Cardiac septum (tissue), 1 donor: Measurements from ENCODE around the gene SLC37A4. TPM values are rescaled to one million over a fixed set of nuclear protein-coding genes. Genes with fewer than 3 reads are reported as not detected.
"Not testable (repeated sequence)": the region's sequence is repeated elsewhere in the genome, so short reads cannot be mapped to it uniquely, and the experiment has no call there.

Source experiments
- DNase-seq: peaks from one replicate; pipeline ENCODE4 v3.0.0-alpha.2; 2020; ENCODE audit warnings: low spot score
- intact Hi-C: fragments of 100-400 bp; cut with DNase I; formaldehyde crosslinking; loops from one replicate; pipeline ENCODE4 v1.14.0; 2022
- microRNA-seq: library from miRNA; unstranded; fragments of <30 nt; microRNA quantifications from one replicate; pipeline ENCODE4 v1.2.0, GENCODE V29; 2020
- total RNA-seq: library from RNA; stranded (reverse); fragmentation: NEBNext Ultra II Directional; extraction: Animal tissue kit (Norgen Biotek cat#: 25700); gene quantifications from one replicate; pipeline ENCODE4 v1.2.1, GENCODE V29; 2021
- donor health status: DM: no; HTN: no; CAD: no.

The SLC37A4 gene
- total RNA-seq, 1 donor from 2014 or later = 3.9 TPM

DNA sequence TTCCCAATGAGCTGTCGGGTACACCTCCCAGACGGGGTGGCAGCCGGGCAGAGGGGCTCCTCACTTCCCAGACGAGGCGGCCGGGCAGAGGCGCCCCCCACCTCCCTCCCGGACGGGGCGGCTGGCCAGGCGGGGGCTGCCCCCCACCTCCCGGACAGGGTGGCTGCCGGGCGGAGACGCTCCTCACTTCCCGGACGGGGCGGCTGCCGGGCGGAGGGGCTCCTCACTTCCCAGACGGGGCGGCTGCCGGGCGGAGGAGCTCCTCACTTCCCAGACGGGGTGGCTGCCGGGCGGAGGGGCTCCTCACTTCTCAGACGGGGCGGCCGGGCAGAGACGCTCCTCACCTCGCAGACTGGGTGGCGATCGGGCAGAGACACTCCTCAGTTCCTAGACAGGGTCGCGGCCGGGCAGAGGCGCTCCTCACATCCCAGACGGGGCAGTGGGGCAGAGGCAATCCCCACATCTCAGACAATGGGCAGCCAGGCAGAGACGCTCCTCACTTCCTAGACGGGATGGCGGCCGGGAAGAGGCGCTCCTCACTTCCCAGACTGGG lies 39.1 kb downstream of the SLC37A4 start:
- intact Hi-C loops = not testable (repeated sequence)
- peak; percentile 46 for DNase-seq

DNA sequence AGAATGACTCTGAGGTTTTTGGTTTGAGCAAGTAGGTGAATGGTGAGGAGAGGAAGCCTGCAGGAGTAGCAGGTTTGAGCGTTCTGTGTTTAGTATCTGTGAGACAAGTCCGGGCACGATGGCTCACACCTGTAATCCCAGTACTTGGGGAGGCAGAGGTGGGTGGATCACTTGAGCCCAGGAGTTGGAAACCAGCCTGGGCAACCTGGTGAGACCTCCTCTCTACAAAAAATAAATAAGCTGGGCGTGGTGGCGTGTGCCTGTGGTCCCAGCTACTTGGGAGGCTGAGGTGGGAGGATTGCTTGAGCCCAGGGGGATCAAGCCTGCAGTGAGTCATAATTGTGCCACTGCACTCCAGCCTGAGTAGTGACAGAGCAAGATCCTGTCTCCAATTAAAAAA lies 42.4 kb downstream of the SLC37A4 start:
- intact Hi-C loops = no loop called here
- DNase-seq = no peak

DNA sequence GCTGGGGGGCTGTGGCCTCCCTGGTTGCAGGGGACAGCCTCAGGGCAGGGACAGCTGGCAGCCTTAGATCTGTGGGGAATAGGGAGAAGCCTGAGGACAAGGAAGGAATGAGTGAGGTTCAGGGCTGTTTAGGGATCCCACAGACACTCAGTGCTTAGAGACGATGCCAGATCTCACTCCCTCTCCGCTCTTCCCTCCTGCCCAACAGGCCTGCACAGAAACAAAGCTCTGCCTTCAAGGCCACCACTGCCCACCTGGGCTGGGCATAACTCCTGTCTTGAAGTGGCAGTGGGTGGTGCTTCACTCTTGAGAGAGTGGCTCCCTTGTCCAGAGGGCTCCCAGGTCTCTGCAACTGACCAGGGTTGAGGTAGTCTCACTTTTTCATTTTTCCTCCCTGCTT lies 45.9 kb downstream of the SLC37A4 start:
- intact Hi-C loops = no loop called here
- no peak for DNase-seq

DNA sequence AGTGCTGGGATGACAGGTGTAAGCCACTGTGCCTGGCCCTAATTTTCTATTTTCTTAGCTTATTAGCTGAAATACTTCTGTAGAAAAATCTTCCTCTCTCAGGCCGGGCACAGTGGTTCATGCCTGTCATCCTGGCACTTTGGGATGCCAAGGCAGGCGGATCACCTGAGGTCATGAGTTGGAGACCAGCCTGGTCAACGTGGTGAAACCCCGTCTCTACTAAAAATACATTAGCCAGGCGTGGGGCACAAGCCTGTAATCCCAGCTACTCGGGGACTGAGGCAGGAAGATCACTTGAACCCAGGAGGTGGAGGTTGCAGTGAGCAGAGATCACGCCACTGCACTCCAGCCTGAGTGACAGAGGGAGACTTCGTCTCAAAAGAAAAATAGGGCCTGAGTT lies 46.3 kb downstream of the SLC37A4 start:
- DNase-seq, intact Hi-C loops: not testable (repeated sequence)

DNA sequence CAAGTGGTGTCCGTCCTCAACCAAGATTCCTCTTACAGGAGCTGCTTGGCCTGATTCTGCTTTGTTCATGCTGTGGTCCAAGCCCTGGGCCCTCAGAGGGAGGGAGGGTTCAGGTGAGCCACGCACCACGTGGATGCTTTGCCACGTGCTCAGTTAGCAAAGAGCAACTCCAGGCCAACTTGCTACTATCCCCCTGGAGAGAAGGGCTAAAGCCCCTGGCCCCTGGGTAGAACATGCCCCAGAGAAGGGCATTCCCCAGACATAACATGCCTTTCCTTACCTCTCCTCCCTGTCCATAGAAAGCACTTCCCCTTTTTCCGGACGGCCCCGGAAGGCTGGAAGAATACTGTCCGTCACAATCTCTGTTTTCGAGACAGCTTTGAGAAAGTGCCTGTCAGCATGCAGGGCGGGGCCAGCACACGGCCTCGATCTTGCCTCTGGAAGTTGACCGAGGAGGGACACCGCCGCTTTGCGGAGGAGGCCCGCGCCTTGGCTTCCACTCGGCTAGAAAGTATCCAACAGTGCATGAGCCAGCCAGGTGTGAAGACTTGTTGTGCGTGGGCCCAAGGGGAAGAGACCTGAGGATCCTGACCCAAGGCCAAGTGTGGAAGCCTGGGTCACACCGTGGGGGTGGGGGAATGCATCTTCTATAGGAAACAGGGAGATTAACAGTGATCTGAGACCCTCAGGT lies 50.3 kb downstream of the SLC37A4 start:
- intact Hi-C loops = no loop called here
- no peak for DNase-seq

DNA sequence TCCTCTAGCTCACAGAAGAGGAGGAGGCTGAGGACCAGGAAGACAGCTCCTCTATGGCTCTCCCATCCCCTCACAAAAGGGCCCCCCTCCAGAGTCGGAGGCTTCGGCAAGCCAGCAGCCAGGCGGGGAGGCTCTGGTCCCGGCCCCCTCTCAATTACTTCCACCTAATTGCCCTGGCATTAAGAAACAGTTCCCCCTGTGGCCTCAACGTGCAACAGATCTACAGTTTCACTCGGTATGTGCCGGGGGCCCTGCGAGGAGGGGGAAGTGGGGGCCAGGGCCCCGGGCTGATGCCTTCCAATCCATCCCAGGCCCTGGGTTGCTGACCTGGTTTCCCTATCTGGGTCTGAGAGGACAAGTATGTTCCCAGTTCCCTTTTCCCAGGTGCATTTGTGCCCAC lies 51.2 kb downstream of the SLC37A4 start:
- no peak for DNase-seq
- intact Hi-C loops = no loop called here

DNA sequence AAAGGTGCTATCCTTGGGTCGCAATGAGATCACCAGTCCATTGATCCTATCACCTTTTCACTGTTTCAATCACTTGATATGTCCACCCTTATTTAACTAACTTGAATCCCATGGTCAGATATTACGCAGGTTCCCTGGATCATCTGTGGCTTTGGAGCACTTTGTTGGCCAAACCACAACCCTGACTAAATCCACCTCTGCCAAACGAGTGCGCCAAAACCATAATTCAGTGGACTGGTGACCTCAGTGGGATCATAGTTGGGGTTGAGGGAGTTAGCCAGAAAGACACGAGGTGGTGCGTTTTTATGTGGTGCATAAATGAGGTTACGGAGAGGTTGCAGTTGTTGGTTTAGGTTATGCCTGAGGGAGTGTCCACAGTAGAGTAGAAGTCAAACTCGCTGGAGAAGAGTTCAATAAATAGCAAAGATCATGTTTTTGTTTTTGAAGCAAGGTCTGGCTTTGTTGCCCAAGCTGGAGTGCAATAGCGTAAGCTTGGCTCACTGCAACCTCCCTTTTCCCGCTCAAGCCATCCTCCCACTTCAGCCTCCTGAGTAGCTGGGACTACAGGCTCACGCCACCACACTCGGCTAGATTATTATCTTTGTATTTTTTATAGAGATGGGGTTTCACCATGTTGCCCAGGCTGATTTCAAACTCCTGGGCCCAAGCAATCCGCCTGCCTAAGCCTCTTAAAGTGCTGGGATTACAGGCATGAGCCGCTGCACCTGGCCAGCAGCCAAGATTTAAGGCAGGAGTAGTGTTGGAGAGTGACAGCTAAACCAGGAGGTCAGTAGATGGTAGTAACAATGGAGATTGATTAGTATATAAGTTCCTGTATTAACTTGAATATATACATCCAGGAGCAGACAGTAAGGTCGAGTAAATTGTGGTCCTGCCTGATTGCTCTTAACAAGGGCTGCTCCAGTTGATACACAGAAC lies 54.6 kb downstream of the SLC37A4 start:
- intact Hi-C loops = no loop called here

More for the DNA sequence above, 54.6 kb downstream of the SLC37A4 start:
- no peak for DNase-seq

Small RNA genes lying within 50 kb of the gene (microRNA-seq; reads per million reads assigned to microRNA genes)
- not detected for gene MIR3656

Other genes starting within 250 kb of the SLC37A4 start
- 118 TPM for gene DDX6, start 239.7 kb downstream of the SLC37A4 start, total RNA-seq
- gene CXCR5, start 147.0 kb downstream of the SLC37A4 start, total RNA-seq = not detected
- gene BCL9L, start 105.0 kb downstream of the SLC37A4 start, total RNA-seq = 41.4 TPM
- not detected for gene UPK2, start 74.6 kb downstream of the SLC37A4 start, total RNA-seq
- gene FOXR1, start 59.1 kb downstream of the SLC37A4 start, total RNA-seq = not detected
- 15.0 TPM for gene CENATAC, start 32.7 kb downstream of the SLC37A4 start, total RNA-seq
- 572 TPM for gene RPS25, start 12.5 kb downstream of the SLC37A4 start, total RNA-seq
- 42.4 TPM for gene TRAPPC4, start 12.1 kb downstream of the SLC37A4 start, total RNA-seq
- 90.7 TPM for gene HYOU1, start 26.3 kb upstream of the SLC37A4 start, total RNA-seq
- gene VPS11, start 36.9 kb upstream of the SLC37A4 start, total RNA-seq = 18.5 TPM
- 14.7 TPM for gene HMBS, start 54.0 kb upstream of the SLC37A4 start, total RNA-seq
- gene DPAGT1, start 71.0 kb upstream of the SLC37A4 start, total RNA-seq = 18.9 TPM
- gene C2CD2L, start 76.5 kb upstream of the SLC37A4 start, total RNA-seq = 11.8 TPM
- gene HINFP, start 90.7 kb upstream of the SLC37A4 start, total RNA-seq = 14.5 TPM
- 1.0 TPM for gene ABCG4, start 118.2 kb upstream of the SLC37A4 start, total RNA-seq
- 25.4 TPM for gene NLRX1, start 137.8 kb upstream of the SLC37A4 start, total RNA-seq
- not detected for gene NHERF4, start 154.6 kb upstream of the SLC37A4 start, total RNA-seq
- 13.4 TPM for gene CBL, start 175.5 kb upstream of the SLC37A4 start, total RNA-seq